Panc1 (cell line): ENCODE data around the gene TXNL1. TPM values are rescaled to one million over a fixed set of nuclear protein-coding genes. Genes with fewer than 3 reads are reported as not detected.

ENCODE experiments used
- ATAC-seq: fragments of 200-7000 bp; cut with Tn5 transposase; 2 replicates; pipeline ENCODE4 v1.9.1; 2020; ENCODE audit warnings: mild to moderate bottlenecking, moderate library complexity
- BruUV-seq: library from RNA; stranded (reverse); fragments of 400-500 nt; replicated peaks from 2 replicates; lab custom pipeline; 2021; lab: Mats Ljungman, UMichigan
- CTCF ChIA-PET: fragments of 300-600 bp; sonication (Branson Sonifier 250); formaldehyde crosslinking; loops from one replicate; lab custom pipeline; 2022; ENCODE audit warnings: antibody characterized with exemption; lab: Charles Lee
- POLR2A ChIA-PET: fragments of 300-600 bp; sonication (Branson Sonifier 250); formaldehyde crosslinking; loops from one replicate; lab custom pipeline; 2022; ENCODE audit warnings: antibody characterized with exemption; lab: Charles Lee
- DNase-seq: peaks from one replicate; pipeline ENCODE4 v3.0.0-alpha.2; 2010; ENCODE audit warnings: low read depth, low spot score
- H3K27ac ChIP-seq: 2 replicates; pipeline ENCODE4 v1.5.1; 2011; ENCODE audit warnings: mild to moderate bottlenecking, low read length, inconsistent platforms
- H3K27me3 ChIP-seq: fragments of 200-500 bp; sonication (Bioruptor generic); 2 replicates; pipeline ENCODE4 v1.6.0; 2014; ENCODE audit warnings: low read length, inconsistent platforms; ENCODE audit not compliant: control insufficient read depth, insufficient read depth
- H3K36me3 ChIP-seq: fragments of 200-500 bp; sonication (Bioruptor generic); 2 replicates; pipeline ENCODE4 v1.5.1; 2014; ENCODE audit warnings: inconsistent platforms, mild to moderate bottlenecking, low read length, moderate library complexity; ENCODE audit not compliant: control insufficient read depth, insufficient read depth
- H3K4me1 ChIP-seq: 2 replicates; pipeline ENCODE4 v1.5.1; 2011; ENCODE audit warnings: inconsistent platforms, mild to moderate bottlenecking, low read length, moderate library complexity; ENCODE audit not compliant: control insufficient read depth, insufficient read depth
- H3K4me3 ChIP-seq, 2 experiments: 2 replicates each; pipeline ENCODE4 v1.5.1; 2011 to 2012; ENCODE audit warnings: low read depth in 2 of 2, low read length in 2 of 2, mild to moderate bottlenecking in 2 of 2, inconsistent platforms in 1 of 2, moderate library complexity in 1 of 2
- H3K9me3 ChIP-seq: fragments of 200-500 bp; sonication (Bioruptor generic); 2 replicates; pipeline ENCODE4 v1.5.1; 2014; ENCODE audit warnings: low read depth, mild to moderate bottlenecking, inconsistent platforms, low read length, moderate library complexity; ENCODE audit not compliant: control insufficient read depth, insufficient read depth
- POLR2AphosphoS5 ChIP-seq: IDR thresholded peaks from 2 replicates; pipeline ENCODE4 v1.6.1; 2012; ENCODE audit warnings: mild to moderate bottlenecking, low read depth, low read length, moderate library complexity
- SIN3A ChIP-seq: IDR thresholded peaks from 2 replicates; pipeline ENCODE4 v1.6.1; 2012; ENCODE audit warnings: low read depth, mild to moderate bottlenecking, low read length, moderate library complexity, borderline replicate concordance; ENCODE audit not compliant: insufficient read depth
- TCF7L2 ChIP-seq: IDR thresholded peaks from 2 replicates; pipeline ENCODE4 v1.6.1; 2011; ENCODE audit warnings: mild to moderate bottlenecking, low read depth, low read length, inconsistent platforms
- in situ Hi-C: cut with HindIII; loops from 2 replicates; pipeline ENCODE4 v1.10.0; 2016; ENCODE audit warnings: low sequenced_read_pairs, low pct_unique_long_range_greater_than_20kb
- intact Hi-C: fragments of 100-400 bp; cut with micrococcal nuclease; formaldehyde crosslinking; loops from one replicate; pipeline ENCODE4 v1.10.0; 2022; ENCODE audit not compliant: unreplicated experiment
- total RNA-seq: library from RNA; stranded (reverse); gene quantifications from one replicate; pipeline ENCODE4 v1.2.1, GENCODE V29; 2021; ENCODE audit not compliant: unreplicated experiment
- TF ChIP-seq, protein P1 (sequence below), 2 experiments: IDR thresholded peaks; 2 replicates each; pipeline ENCODE4 v1.6.1; 2011 to 2012; ENCODE audit warnings: low read depth in 2 of 2, control low read depth in 1 of 2, low read length in 1 of 2, mild to moderate bottlenecking in 1 of 2, moderate library complexity in 1 of 2; ENCODE audit not compliant: insufficient read depth in 1 of 2
- TF ChIP-seq, protein P2 (sequence below): fragments of 450-650 bp; IDR thresholded peaks from 2 replicates; pipeline ENCODE4 v1.5.1; 2017; ENCODE audit warnings: mild to moderate bottlenecking

Gene TXNL1
- total RNA-seq, 1 experiment from 2014 or later, result 58.3 TPM

DNA sequence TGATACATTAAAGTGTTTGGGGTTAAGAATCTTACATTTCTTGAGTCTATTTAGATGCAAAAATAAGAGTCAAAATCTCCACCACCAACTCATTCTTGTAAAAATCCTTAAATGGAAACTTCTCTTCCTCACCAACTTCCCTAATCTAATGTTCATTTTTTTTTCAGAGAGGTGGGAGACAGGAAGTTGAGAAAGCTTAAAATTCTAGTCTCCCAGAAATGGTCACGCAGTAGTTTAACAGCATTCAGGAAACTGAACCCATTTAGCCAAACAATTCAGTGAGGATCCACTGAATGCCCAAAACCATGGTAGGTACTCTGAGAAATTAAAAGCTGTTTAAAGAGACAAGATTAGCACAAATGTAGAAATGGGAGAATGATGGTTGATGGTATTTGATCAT, 69.0 kb downstream of the TXNL1 start:
- ChIA-PET POLR2A (no interaction called here), CTCF (interaction anchor here (0.6 to 0.7 kb wide), 3 partner anchors 8 to 1334 kb away, joined by 3 read pairs; no protein-coding TSS in a partner anchor)
- intact Hi-C loops (no loop called here), in situ Hi-C loops (no loop called here)
- no peaks in the 10 kb centered on the region for H3K27me3 ChIP-seq
- H3K27ac ChIP-seq, result no peak overlapping the region
- ATAC-seq (no peak), DNase-seq (no peak)
- no TSS peak for BruUV-seq
- H3K9me3 ChIP-seq, result no peaks in the 10 kb centered on the region
- H3K4me3 ChIP-seq, result no peak overlapping the region
- H3K4me1 ChIP-seq, result no peaks in the 10 kb centered on the region
- TF ChIP-seq, protein P1, sequence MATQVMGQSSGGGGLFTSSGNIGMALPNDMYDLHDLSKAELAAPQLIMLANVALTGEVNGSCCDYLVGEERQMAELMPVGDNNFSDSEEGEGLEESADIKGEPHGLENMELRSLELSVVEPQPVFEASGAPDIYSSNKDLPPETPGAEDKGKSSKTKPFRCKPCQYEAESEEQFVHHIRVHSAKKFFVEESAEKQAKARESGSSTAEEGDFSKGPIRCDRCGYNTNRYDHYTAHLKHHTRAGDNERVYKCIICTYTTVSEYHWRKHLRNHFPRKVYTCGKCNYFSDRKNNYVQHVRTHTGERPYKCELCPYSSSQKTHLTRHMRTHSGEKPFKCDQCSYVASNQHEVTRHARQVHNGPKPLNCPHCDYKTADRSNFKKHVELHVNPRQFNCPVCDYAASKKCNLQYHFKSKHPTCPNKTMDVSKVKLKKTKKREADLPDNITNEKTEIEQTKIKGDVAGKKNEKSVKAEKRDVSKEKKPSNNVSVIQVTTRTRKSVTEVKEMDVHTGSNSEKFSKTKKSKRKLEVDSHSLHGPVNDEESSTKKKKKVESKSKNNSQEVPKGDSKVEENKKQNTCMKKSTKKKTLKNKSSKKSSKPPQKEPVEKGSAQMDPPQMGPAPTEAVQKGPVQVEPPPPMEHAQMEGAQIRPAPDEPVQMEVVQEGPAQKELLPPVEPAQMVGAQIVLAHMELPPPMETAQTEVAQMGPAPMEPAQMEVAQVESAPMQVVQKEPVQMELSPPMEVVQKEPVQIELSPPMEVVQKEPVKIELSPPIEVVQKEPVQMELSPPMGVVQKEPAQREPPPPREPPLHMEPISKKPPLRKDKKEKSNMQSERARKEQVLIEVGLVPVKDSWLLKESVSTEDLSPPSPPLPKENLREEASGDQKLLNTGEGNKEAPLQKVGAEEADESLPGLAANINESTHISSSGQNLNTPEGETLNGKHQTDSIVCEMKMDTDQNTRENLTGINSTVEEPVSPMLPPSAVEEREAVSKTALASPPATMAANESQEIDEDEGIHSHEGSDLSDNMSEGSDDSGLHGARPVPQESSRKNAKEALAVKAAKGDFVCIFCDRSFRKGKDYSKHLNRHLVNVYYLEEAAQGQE (IDR thresholded peaks at IDR 0.05; ENCODE audit: insufficient read depth in 1 of 2, low read depth in 2 of 2, low read length in 1 of 2), result no peak
- no peak for TF ChIP-seq SIN3A
- TF ChIP-seq, protein P2, sequence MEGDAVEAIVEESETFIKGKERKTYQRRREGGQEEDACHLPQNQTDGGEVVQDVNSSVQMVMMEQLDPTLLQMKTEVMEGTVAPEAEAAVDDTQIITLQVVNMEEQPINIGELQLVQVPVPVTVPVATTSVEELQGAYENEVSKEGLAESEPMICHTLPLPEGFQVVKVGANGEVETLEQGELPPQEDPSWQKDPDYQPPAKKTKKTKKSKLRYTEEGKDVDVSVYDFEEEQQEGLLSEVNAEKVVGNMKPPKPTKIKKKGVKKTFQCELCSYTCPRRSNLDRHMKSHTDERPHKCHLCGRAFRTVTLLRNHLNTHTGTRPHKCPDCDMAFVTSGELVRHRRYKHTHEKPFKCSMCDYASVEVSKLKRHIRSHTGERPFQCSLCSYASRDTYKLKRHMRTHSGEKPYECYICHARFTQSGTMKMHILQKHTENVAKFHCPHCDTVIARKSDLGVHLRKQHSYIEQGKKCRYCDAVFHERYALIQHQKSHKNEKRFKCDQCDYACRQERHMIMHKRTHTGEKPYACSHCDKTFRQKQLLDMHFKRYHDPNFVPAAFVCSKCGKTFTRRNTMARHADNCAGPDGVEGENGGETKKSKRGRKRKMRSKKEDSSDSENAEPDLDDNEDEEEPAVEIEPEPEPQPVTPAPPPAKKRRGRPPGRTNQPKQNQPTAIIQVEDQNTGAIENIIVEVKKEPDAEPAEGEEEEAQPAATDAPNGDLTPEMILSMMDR, result no peak
- H3K36me3 ChIP-seq, result no peaks in the 10 kb centered on the region

GRCh38 chr18:56568986-56569385, 69.4 kb downstream of the TXNL1 start:
- no TSS peak for BruUV-seq
- ATAC-seq (no peak), DNase-seq (no peak)
- Histone ChIP-seq H3K27ac (no peak overlapping the region), H3K27me3 (no peaks in the 10 kb centered on the region), H3K4me1 (no peaks in the 10 kb centered on the region), H3K36me3 (no peaks in the 10 kb centered on the region), H3K9me3 (no peaks in the 10 kb centered on the region), H3K4me3 (no peak overlapping the region)
- TF ChIP-seq, protein P2, result no peak
- TF ChIP-seq SIN3A (no peak), POLR2AphosphoS5 (no peak), TCF7L2 (no peak)
- TF ChIP-seq, protein P1 (IDR thresholded peaks at IDR 0.05; ENCODE audit: insufficient read depth in 1 of 2, low read depth in 2 of 2, low read length in 1 of 2), result no peak
- POLR2A ChIA-PET, result no interaction called here
- CTCF ChIA-PET, result interaction anchor here (0.7 kb wide), 1 partner anchor 7 kb away, joined by 3 read pairs; no protein-coding TSS in a partner anchor
- in situ Hi-C loops, result no loop called here
- intact Hi-C loops, result no loop called here
